OCI-LY1 (cell line): ENCODE measurements around the gene NUDCD3.

Source experiments
- H2AFZ ChIP-seq: fragments of 200-600 bp; sonication (generic), shearing (Covaris generic); 2 replicates; pipeline ENCODE4 v1.6.0; 2014; ENCODE audit warnings: antibody characterized with exemption, mild to moderate bottlenecking, low read length
- H3F3A ChIP-seq: fragments of 200-600 bp; sonication (generic), shearing (Covaris generic); 2 replicates; pipeline ENCODE4 v1.6.0; 2014; ENCODE audit warnings: mild to moderate bottlenecking, antibody characterized with exemption, low read length, moderate library complexity; ENCODE audit not compliant: insufficient read depth
- H3K27ac ChIP-seq: fragments of 200-600 bp; sonication (generic); 2 replicates; pipeline ENCODE4 v1.5.1; 2014; ENCODE audit warnings: low read length, mixed run types, mild to moderate bottlenecking, low read depth; ENCODE audit not compliant: poor library complexity, severe bottlenecking
- H3K27me3 ChIP-seq: fragments of 200-600 bp; sonication (generic); 2 replicates; pipeline ENCODE4 v1.6.0; 2014; ENCODE audit warnings: antibody characterized with exemption, mild to moderate bottlenecking, low read length, moderate library complexity; ENCODE audit not compliant: insufficient read depth
- H3K36me3 ChIP-seq: fragments of 200-600 bp; sonication (generic); 2 replicates; pipeline ENCODE4 v1.6.1; 2014; ENCODE audit warnings: mild to moderate bottlenecking, antibody characterized with exemption, low read length, moderate library complexity, mixed read lengths; ENCODE audit not compliant: insufficient read depth
- H3K4me1 ChIP-seq: fragments of 200-600 bp; sonication (generic); 2 replicates; pipeline ENCODE4 v1.5.1; 2014; ENCODE audit warnings: mild to moderate bottlenecking, low read length, moderate library complexity; ENCODE audit not compliant: insufficient read depth, severe bottlenecking
- H3K4me2 ChIP-seq: fragments of 200-600 bp; sonication (generic), shearing (Covaris generic); 2 replicates; pipeline ENCODE4 v1.6.1; 2014; ENCODE audit warnings: low read length
- H3K4me3 ChIP-seq: fragments of 200-600 bp; sonication (generic); 2 replicates; pipeline ENCODE4 v1.5.1; 2014; ENCODE audit warnings: low read length, low read depth, mild to moderate bottlenecking, mixed read lengths; ENCODE audit not compliant: poor library complexity, severe bottlenecking
- H3K79me2 ChIP-seq: fragments of 200-600 bp; shearing (Covaris generic); 2 replicates; pipeline ENCODE4 v1.6.1; 2016; ENCODE audit warnings: mixed run types, low read length, mixed read lengths; ENCODE audit not compliant: insufficient read depth
- H3K9ac ChIP-seq: fragments of 200-600 bp; sonication (generic), shearing (Covaris generic); 2 replicates; pipeline ENCODE4 v1.6.1; 2014; ENCODE audit warnings: mild to moderate bottlenecking, low read length, mixed read lengths
- H3K9me2 ChIP-seq: fragments of 200-600 bp; sonication (generic), shearing (Covaris generic); 2 replicates; pipeline ENCODE4 v1.6.1; 2014; ENCODE audit warnings: low read depth, mild to moderate bottlenecking, low read length, mixed read lengths
- H3K9me3 ChIP-seq: fragments of 200-600 bp; shearing (Covaris generic); 2 replicates; pipeline ENCODE4 v1.6.1; 2014; ENCODE audit warnings: low read length, mixed read lengths
- H4K20me1 ChIP-seq: fragments of 200-600 bp; sonication (generic), shearing (Covaris generic); 2 replicates; pipeline ENCODE4 v1.6.0; 2016; ENCODE audit warnings: mild to moderate bottlenecking, low read length; ENCODE audit not compliant: insufficient read depth
- EZH2 ChIP-seq: fragments of 200-600 bp; sonication (generic), shearing (Covaris generic); IDR thresholded peaks from 2 replicates; pipeline ENCODE4 v1.8.0; 2017; ENCODE audit warnings: borderline replicate concordance, mixed run types, mild to moderate bottlenecking, antibody characterized with exemption, low read length, moderate library complexity, mixed read lengths
- TF ChIP-seq, protein P1 (sequence below): fragments of 200-600 bp; sonication (generic), shearing (Covaris generic); IDR thresholded peaks from 2 replicates; pipeline ENCODE4 v1.5.1; 2017; ENCODE audit warnings: mild to moderate bottlenecking, antibody characterized with exemption, low read length, moderate library complexity, mixed read lengths

Gene NUDCD3

DNA sequence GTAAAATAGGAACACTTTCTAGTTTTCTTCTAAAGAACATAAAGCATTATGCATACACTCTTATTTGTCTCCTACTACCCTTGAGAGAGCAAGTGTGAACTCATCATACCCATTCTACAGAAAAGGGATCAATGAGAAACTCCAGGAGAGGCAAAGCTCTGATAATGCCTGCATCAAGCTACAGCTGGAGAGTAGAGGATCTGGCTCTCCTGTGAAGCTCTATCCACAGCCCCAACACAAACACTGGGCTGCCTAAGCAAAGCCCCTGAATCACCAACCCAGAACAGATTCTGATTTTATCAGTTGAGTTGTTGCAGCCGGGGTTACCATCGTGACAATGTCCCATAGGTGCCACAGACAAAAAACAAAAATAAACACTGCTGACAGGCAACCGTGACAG lies 74.9 kb downstream of the NUDCD3 start:
- Histone ChIP-seq H2AFZ (no peak overlapping the region), H3K27me3 (no peaks in the 10 kb centered on the region), H3K9me2 (no peaks in the 10 kb centered on the region), H3K4me3 (no peak overlapping the region), H3K4me1 (peaks cover 3% of the 10 kb centered on the region), H3K36me3 (peaks cover 42% of the 10 kb centered on the region), H3F3A (no peaks in the 10 kb centered on the region), H3K9ac (no peak overlapping the region), H3K79me2 (no peaks in the 10 kb centered on the region; the same call in 1 of the 2 replicates), H3K4me2 (no peak overlapping the region), H3K9me3 (peaks cover 12% of the 10 kb centered on the region), H3K27ac (no peak overlapping the region), H4K20me1 (no peaks in the 10 kb centered on the region)
- TF ChIP-seq, protein P1, sequence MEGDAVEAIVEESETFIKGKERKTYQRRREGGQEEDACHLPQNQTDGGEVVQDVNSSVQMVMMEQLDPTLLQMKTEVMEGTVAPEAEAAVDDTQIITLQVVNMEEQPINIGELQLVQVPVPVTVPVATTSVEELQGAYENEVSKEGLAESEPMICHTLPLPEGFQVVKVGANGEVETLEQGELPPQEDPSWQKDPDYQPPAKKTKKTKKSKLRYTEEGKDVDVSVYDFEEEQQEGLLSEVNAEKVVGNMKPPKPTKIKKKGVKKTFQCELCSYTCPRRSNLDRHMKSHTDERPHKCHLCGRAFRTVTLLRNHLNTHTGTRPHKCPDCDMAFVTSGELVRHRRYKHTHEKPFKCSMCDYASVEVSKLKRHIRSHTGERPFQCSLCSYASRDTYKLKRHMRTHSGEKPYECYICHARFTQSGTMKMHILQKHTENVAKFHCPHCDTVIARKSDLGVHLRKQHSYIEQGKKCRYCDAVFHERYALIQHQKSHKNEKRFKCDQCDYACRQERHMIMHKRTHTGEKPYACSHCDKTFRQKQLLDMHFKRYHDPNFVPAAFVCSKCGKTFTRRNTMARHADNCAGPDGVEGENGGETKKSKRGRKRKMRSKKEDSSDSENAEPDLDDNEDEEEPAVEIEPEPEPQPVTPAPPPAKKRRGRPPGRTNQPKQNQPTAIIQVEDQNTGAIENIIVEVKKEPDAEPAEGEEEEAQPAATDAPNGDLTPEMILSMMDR = no peak
- TF ChIP-seq EZH2 = no peak

DNA sequence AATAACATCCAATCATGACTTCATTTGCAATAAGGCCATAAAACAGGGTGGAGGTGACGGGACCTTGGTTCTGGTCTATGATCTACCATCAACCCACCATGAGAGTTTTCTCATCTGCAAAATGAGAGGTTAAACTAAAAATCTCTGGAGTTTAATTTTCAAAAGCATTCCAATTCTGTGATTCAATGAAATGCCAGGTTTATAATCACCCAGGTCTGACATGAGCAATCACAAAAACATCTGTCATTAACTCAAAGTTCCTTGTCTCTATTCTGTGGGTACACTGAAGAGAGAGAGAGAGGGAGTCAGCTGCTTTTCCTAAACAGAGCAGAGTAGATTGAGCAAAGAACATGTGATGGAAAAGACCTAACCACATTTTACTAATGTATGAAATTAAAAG lies 75.4 kb downstream of the NUDCD3 start:
- H3K36me3 ChIP-seq = peaks cover 44% of the 10 kb centered on the region
- no peaks in the 10 kb centered on the region for H3K27me3 ChIP-seq
- H4K20me1 ChIP-seq = no peaks in the 10 kb centered on the region
- H3K79me2 ChIP-seq = peaks cover 1% of the 10 kb centered on the region; the same call in 1 of the 2 replicates
- no peak overlapping the region for H3K4me3 ChIP-seq
- H3K4me1 ChIP-seq = no peaks in the 10 kb centered on the region
- H3K9ac ChIP-seq = no peak overlapping the region
- no peaks in the 10 kb centered on the region for H3K9me2 ChIP-seq
- H3K27ac ChIP-seq = no peak overlapping the region
- H3F3A ChIP-seq = no peaks in the 10 kb centered on the region
- H3K4me2 ChIP-seq = no peak overlapping the region
- H3K9me3 ChIP-seq = peaks cover 12% of the 10 kb centered on the region
- TF ChIP-seq, protein P1 = no peak
- TF ChIP-seq EZH2 = no peak
- no peak overlapping the region for H2AFZ ChIP-seq

DNA sequence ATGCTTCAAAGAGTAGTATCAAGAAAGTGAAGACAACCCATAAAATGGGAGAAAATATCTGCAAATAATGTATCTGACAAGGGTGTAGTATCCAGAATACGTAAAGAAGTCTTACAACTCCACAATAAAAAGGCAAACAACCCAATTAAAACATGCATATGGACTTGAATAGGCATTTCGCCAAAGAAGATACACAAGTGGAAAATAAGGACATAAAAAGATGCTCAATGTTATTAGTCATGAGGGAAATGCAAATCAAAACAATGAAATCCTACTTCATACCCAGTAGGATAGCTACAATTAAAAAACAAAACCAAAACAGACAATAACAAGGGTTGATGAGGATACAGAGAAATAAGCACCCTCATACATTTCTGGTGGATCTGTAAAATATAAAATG lies 79.2 kb downstream of the NUDCD3 start:
- Histone ChIP-seq H3K9me2 (no peaks in the 10 kb centered on the region), H3K4me3 (no peak overlapping the region), H3F3A (no peaks in the 10 kb centered on the region), H3K9me3 (peaks cover 12% of the 10 kb centered on the region), H3K79me2 (peaks cover 8% of the 10 kb centered on the region; the same call in 1 of the 2 replicates), H3K27ac (no peak overlapping the region), H3K36me3 (peaks cover 37% of the 10 kb centered on the region), H3K4me2 (no peak overlapping the region), H3K9ac (no peak overlapping the region), H4K20me1 (no peaks in the 10 kb centered on the region), H3K4me1 (no peaks in the 10 kb centered on the region), H2AFZ (no peak overlapping the region), H3K27me3 (no peaks in the 10 kb centered on the region)
- TF ChIP-seq EZH2 = no peak
- TF ChIP-seq, protein P1 = no peak
